T47D (cell line): ENCODE measurements around the gene SPI1.

Experiments
- DNase-seq, 2 experiments: peaks; one replicate each; pipeline versions ENCODE4 v3.0.0 to v3.0.0-alpha.2; 2011 to 2012; ENCODE audit warnings: low read depth in 1 of 2, low spot score in 1 of 2
- JUND ChIP-seq: IDR thresholded peaks from 2 replicates; pipeline ENCODE4 v1.6.1; 2012; ENCODE audit warnings: low read depth
- in situ Hi-C: cut with HindIII; loops from 2 replicates; pipeline ENCODE4 v1.10.0; 2016; ENCODE audit warnings: low sequenced_read_pairs, low pct_unique_long_range_greater_than_20kb

SPI1 gene

DNA sequence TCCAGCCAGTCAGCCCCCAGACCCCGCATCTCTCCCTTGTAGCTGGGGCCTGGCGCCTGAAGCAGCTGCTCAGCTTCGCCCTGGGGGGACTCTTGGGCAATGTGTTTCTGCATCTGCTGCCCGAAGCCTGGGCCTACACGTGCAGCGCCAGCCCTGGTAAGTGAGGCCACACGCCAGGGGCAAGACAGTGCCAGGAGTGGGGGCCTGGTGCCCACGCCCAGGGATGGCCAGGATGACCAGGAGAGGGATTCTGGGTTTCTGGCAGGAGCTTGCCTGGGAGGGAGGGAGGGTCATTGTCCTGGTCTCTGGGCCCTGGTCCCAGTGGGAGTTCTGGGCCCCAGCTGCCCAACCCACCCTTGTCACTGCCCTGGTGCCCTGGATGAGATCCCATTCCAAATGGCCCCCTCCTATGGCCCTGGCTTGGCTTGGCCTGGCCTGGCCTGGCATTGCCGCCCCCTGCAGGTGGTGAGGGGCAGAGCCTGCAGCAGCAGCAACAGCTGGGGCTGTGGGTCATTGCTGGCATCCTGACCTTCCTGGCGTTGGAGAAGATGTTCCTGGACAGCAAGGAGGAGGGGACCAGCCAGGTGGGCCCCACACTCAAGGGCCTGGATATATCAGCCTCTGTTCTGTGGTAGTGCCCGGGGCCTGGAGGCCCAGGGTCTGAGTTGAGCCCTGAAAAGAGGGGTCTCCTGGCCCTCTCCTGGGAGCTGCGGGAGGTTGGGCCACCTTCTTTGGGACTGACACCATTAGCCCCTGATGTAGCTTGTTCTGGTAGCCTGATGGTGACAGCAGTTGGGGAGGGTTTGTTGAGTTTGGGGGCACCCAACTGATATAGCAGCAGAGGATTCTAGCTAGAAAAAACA is 33.8 kb upstream of the SPI1 start:
- no peak for TF ChIP-seq JUND
- DNase-seq = peak; percentile 70 to 76
- in situ Hi-C loops = no loop called here

DNA sequence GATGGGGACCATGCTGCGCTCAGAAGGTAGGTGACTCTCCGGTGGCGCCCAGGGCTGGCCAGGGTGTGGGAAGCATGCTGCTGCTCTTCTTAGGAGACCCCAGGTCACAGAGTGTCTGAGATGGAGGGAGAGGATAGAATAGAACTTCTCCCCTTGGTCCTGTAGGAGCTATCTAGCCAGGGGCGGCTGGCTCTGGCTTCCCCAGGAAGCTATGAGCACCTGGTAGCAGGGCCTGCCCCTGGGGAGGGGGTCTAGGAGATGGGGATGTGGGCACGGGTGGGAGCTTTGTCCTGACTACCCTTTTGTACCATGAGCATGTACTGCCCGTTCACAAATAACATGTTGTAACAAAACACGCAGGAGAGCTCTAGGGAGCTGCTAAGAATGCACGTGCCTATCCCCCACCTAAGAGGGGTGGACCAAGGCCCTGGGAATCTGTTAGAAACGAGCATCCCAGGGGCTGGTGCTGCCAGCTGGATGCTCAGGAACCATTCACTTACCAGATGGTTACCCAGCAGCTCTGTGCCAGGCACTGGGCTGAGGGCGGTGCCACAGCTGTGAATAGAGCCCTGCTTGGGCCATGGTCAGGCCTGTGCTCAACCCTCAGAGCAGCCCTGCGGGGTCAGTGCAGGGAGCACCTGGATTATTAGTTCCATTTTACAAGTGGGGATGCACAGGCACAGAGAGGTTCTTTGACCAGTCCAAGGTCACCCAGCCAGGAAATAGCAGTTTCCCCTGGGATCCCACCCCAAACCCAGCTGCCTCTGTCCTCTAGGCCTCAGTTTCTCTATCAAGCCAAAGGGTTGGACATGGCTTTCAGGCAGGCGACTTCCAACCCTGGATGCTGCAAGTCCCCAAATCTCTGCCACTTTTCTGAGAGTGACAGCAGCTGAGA is 32.3 kb upstream of the SPI1 start:
- DNase-seq = no peak
- no peak for TF ChIP-seq JUND
- in situ Hi-C loops = no loop called here

GRCh38 chr11:47409440-47410369 is 31.4 kb upstream of the SPI1 start:
- in situ Hi-C loops = no loop called here
- DNase-seq = no peak
- no peak for TF ChIP-seq JUND

- no peak for TF ChIP-seq JUND
- in situ Hi-C loops = no loop called here
- peak; percentile 63 to 77 for DNase-seq
Observed at GRCh38 chr11:47408598-47409439, 30.5 kb upstream of the SPI1 start.

DNA sequence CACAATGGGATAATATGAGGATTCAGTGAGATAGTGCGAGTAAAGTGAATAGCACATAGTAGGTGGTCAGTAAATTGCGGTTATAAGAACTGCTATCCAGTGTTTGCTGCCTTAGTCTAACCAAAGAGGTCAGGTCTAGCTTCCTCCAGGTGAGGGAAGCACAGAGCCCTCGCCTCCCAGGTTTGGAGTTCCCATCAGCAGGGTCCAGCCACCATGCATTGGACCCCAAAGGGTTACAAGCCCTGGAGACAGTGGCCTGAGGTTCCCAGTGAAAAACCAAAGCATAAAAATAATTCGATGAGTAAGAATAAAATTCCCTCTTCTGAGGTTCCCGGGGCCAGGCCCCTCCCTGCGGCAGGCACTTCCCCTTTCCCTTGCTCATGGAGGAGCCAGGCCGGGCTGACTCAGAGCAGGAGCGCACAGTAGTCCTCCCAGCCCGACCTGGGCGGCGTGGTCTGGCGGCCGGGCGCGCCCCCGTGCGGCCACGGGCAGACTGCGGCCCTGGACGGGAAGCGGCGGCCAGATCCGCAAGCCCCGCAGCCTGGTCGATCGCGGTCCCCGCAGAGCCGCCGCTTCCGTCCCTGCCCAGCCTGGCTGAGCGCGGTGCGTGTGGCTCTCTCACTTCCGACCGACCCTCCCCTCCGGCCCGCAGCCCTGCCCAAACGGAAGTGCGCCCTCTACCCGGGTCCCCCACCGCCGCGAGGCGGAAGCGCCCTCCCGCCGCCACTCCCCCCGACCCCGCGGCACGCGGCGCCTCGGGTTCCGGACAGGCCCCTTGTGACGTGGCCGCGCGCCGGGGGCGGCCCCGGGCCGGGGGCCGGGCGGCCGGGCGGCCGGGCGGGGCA is 29.6 kb upstream of the SPI1 start, which contains the start of gene SLC39A13:
TSS of gene SLC39A13 (plus strand) at position 845 of the 845 bp plus-strand sequence. CDS start 1,505 bp downstream, outside the sequence.
- in situ Hi-C loops = no loop called here
- peak; percentile 97 to 98 for DNase-seq
- no peak for TF ChIP-seq JUND

- in situ Hi-C loops = no loop called here
- DNase-seq = peak in 1 of 2 experiments; percentile 52
- TF ChIP-seq JUND = no peak
Observed at GRCh38 chr11:47406896-47407745, 28.8 kb upstream of the SPI1 start.

DNA sequence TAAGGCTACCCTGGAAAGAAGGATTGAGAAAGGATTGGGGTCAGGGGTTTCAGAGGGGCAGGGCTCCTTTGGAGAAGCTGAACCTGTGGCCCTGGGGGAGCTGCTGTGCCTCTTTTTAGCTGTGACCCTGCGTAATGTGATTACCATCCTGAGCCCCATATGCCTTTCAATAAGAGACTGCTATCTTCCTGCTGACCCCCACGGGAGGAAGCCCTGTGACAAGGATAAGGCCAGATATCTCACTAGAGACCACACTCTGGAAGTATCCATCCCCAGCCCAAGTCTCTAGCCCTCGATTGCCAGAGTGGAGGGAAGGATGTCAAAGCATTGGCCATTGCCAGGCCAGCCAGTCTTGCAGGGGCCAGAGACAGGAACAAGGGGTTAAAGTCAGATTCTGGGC is 25.2 kb upstream of the SPI1 start:
- no peak for TF ChIP-seq JUND
- no peak for DNase-seq
- in situ Hi-C loops = no loop called here

DNA sequence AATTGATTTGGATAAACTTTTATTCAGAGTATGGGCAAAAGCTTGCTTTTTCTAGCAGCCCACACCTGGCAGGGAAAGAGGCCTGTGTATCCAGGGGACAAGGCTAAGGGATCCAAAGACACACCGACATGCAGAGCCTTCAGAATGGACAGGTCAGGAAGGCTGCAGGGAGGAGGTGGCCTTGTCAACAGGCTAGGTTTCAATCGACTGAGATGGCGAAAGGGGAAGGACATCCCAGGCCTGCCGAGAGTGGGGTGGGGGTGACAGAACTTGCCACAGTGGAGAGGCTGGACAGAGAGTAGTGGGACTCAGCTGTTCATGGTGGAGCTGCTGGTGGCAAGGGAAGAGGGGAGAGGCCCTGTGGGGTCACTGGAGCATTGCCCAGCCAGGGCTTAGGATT is 24.8 kb upstream of the SPI1 start:
- DNase-seq = no peak
- in situ Hi-C loops = no loop called here
- no peak for TF ChIP-seq JUND

DNA sequence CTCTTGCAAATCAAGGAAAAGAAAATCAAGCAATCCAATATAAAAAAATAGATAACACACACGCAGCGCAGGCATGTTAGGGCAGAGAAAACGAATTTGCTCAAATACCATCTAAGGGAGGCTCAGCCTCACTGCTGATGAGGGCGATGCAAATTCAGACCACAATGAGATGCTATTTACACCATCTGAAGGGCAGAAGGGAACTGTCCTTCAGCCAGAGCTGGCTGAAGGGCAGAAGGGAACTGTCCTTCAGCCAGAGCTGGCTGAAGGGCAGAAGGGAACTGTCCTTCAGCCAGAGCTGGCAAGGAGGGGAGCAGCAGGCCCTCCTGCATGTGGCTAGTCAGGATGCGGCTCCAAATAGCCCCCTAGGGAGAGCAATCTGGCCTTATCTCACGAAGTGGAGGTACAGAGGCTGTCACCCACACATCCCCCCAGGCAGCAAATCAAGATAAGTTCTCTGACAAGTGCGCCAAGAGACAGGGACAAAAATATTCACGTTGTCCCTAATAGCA is 22.5 kb upstream of the SPI1 start:
- in situ Hi-C loops = no loop called here
- DNase-seq = no peak

More for the DNA sequence above, 22.5 kb upstream of the SPI1 start:
- no peak for TF ChIP-seq JUND
